RPMI8226 (cell line): ENCODE data around the gene NTNG1.
"Not testable (repeated sequence)": the region's sequence is repeated elsewhere in the genome, so short reads cannot be mapped to it uniquely, and the experiment has no call there.

Source experiments
- DNase-seq: peaks from one replicate; pipeline ENCODE4 v3.0.0-alpha.2; 2015

Gene NTNG1

DNA sequence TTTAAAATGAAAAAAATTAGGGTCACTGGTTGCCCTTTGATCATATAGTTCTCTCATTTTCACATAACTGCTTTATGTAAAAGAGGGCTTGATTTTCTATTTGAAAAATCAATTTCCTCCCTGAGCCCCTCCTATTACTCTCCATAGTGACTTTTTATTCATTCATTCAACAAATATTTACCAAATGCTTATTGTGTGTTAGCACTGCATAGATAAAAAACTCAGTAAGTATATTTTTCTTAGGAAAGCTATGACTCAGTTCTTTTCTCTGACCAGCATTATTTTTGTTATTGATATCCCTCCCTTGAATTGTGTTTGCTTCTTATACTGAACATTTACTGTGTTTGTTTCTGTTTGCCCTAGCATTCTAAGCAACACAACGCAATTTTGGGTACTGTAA lies 59.8 kb downstream of the NTNG1 start:
- no peak for DNase-seq

DNA sequence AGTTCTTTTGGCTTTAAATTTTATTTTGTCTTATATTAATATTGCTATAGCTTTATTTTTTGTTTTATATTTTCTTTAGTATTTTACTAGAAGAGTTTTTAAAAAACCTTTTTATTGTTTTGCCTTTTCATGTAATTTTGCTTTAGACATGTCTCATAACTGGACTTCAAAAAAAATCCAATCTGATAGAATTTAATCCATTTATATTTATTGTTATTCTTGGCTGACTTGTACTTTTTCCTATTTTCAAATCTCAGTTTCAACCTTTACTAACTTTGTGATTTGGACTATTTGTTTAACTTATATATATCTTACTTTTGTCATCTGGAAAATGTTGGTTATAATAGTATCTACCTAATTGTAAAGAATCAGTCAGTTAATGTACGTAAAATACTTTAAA lies 61.2 kb downstream of the NTNG1 start:
- no peak for DNase-seq

DNA sequence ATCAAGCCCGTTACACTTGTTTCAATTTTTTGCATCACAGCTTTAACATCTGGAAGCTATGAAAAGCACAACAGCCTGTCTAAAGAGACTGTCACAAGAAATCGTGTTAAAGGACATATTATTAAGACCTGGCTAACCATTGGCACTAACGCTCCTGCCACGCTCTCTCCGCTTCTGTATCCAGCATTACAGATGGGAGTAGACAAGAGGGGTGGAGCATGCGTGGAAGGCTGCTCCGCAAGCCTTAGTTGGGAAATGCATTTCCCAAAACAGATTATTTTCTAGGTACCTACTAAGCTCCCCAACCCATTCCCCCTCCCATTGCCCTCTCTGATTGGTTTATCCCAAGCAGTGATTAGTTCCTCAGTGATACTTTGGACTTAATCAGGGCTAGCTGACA lies 72.4 kb downstream of the NTNG1 start:
- no peak for DNase-seq

DNA sequence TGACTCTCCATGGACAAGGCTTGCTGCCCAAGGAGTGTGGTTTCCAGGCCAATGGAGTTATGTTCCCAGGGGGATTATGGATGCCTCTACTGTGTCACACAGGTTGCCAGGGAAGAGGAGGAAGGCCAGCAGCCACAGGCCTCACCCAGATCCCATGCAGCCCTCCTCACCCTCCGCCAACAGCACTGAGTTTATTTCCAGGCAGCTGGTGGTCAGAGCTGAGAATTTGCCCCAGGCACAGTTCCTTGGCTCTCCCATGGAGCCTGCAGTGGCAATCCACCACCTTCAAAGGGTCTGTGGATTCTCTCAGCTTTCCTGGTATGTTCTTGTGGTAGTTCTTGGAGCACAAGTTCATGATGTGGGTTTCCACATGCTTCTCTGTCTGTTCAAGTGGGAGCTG lies 79.2 kb downstream of the NTNG1 start:
- DNase-seq, result no peak

DNA sequence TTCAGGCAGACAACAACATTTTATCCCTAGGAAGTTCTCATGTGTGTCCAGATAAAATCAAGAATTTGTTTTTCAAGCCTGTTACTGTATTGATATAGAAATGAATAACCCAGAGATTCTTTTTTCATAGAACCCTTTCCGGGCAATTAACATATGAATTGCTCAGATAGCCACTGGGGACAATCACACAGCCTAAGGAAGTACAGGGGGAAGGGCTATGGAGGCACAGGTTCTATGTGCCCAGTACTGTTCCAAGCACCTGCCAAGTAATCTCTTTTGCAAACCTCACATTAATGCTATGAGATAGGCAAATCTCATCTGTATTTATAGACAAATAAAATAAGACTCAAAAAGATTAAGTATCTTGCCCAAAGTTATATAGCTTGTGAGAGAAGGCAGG lies 84.9 kb downstream of the NTNG1 start:
- no peak for DNase-seq

DNA sequence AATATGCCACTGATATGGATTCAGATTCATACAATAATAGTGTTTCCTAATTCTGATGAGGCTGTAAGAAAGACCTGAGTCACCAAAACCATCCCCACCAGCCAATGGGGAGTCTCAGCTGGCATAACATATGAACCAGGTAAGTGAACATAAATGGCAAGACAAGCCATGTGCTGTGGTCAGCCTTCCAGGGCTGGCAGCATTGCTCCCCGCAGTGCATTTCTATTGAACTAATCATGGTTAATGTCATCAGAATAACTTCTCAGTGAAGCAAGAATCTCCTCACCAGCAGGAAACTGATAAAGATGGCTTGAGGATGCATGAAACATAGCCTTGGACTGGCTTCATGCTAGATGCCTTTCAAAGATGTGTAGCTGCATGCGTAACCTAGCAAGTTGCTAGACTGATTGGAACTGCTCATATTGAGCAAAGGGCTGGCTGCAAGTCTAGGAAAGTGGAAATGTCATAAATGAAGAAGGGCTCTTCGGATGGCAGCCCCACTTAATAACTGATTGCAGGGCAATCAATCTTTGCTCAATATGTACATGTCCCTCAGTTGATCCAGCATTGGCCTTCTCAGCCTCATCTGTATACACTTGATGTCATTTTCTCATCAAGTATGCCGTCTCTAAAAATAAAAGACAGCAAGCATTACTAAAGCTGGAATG lies 88.0 kb downstream of the NTNG1 start:
- DNase-seq, result no peak

DNA sequence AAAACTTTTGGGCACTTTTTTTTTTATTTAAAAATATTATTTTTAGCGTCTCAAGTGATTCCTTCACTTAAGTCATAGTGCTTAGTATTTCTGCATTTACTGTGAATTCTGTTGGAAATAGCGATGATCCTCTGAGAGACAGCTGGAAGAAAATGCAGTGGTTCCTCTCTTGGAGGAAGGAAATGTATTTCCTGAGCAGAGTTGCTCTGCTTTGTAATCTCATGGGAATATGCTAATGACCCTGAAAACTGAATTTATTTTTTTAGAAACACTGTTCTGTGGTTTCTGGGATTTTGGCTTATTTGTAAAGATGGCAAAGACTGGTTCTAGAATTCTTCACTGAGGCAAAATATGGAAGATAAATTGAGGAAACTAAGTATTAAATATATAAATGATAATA lies 88.9 kb downstream of the NTNG1 start:
- no peak for DNase-seq

DNA sequence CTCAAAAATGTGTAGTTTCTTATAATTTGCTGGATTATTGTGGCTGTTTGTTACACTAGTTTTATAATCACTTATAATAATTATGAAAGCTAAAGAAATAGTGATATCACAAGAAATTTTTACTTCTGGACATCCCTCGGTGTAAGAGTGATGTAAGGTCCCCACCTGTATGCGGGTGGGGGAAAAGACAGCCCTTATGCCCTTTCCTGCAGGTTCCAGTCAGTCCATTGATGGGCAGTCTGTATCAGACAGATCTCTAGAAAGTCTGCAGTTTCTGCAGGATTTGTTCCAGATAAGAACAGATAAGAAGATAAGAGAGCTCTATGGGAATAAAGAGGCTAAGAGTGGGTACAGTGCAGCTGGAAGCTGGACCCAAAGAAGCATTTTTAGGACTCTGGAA lies 89.3 kb downstream of the NTNG1 start:
- DNase-seq, result no peak

DNA sequence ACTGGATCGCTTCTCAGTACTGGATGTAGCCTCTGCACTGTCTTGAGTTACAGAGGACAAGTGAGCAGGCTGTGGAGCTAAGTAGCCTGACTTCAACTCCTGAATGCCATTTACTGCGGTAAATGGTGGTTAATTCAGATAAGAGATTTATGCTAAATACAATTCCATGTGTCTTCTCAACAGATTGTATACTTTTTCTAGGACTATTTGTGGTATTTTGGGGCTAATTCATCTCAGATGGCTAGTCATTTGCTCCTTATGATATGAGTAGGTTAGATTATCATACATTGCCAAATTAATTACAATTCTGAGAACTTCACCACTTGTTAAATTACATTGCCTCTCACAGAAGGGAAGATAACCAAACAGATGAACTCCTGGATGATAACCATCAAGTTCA lies 90.5 kb downstream of the NTNG1 start:
- no peak for DNase-seq

DNA sequence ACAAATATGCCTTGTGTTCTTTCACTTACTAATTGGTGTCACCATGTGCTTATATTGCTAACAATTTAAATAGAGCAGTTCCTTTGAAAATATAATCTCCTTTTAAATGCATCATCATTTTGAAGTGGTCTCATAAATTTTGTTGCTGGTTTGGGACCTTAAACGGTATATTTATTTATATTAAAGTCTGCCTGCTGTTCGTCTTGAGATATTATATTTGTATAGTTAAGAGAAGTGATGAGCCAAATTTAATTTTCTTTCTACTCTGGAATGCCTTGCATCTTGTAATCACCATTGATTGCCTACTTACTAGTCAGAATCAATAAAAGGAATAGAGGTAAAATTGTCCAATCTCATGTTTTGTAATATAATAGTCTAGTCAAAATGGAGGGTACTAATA lies 91.6 kb downstream of the NTNG1 start:
- DNase-seq, result no peak

DNA sequence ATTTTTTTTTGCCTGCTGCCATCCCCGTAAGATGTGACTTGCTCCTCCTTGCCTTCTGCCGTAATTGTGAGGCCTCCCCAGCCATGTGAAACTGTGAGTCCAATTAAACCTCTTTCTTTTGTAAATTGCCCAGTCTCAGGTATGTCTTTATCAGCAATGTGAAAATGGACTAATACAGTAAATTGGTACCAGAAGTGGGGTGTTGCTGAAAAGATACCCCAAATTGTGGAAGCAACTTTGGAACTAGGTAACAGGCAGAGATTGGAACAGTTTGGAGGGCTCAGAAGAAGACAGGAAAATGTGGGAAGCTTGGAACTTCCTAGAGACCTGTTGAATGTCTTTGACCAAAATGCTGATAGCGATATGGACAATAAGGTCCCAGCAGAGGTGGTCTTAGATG lies 95.9 kb downstream of the NTNG1 start:
- DNase-seq, result not testable (repeated sequence)

DNA sequence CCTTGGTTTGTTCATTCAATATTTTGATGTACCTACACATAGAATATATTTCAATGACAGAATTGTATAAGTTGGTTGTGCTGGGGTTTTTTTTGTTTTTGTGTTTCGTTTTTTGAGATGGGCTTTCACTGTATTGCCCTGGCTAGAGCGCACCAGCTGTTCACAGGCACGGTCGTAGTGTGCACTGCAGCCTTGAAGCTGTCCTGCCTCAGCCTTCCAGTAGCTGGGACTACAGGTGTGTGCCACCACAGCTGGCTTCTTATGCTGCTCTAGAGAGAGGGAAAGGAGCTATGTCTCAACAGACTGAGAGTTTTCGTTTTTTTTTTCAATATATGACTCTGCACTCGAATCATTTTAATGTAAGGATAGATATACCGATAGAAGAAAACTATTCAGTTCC lies 102.6 kb downstream of the NTNG1 start:
- no peak for DNase-seq

DNA sequence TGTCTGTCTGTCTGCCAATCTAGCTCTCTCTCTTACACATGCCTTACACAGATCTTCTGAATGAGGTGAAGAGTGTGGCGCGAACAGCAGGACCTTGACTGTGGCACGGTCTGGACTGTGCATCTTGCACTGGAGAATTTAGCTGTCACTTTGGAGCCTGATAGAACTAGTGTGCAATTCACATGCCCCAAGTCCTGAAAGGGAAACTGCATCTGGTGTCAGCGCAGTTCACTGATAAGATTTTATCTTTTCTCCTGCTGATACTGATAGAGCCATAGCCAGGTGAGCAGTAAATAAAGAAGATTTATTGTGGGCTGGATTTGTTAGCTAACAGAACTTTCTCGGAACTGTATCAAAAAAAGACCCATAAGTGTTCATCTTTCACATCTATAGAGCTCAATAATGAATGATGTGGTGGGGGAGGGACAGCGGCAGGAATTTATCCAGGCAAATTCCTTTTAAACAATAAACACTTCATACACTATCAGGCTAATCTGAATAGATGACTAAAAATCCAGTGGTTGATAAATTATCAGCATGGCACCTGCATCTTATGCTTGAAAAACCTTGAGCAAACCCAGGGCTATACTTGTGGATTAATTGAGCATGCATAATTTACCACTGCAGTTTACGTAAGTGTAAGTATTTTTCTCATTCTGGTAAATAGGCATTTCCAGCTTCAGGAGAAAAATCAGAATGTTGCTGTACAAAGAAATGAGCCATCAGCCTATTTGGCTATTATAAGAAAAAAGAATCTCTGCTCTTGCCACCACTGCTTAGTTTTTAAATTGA lies 104.1 kb downstream of the NTNG1 start:
- no peak for DNase-seq

DNA sequence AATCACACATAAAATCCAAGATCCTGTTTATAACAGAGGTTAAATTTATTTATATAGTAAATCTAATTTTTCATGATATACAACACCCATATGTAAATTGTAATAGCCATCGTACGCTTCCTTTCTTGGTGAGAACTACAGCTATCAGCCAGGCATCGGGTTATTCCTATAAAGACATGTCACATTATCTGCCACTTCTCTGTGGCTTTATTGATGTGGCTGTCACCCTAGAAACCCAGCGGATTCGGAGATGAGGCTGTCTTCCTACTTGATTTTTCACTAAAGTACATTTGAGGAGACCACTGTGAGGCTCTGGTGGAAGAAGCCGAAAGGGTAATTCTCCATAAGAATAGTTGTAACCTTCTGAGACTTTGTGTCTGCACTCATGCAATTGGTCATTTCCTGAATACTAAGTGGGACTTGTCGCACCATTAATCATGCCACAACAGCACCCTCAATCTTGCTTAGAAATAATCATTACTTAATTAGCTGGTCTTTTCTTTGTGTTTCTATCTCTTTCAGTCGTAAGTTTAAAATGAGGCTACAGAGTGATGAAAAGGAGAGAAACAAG lies 106.0 kb downstream of the NTNG1 start:
- no peak for DNase-seq

DNA sequence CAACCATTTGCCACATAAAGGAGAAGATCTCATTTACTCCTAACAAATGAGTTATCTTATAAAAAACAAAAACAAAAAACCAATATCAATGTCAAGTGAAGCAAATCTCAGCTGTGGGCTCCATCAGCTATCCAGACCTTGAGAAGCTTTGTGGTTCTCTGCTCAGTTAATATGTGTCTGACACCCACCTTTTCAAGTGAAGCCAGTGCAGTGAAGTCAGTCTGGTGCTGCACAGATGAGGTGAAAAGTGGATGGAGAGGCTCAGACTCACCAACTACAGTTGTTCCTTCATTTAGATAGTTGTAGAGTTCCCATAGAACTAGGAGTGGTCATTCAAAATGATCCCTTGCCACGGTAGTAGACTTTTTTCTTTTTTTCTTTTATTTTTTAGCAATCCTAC lies 106.8 kb downstream of the NTNG1 start:
- DNase-seq, result no peak

DNA sequence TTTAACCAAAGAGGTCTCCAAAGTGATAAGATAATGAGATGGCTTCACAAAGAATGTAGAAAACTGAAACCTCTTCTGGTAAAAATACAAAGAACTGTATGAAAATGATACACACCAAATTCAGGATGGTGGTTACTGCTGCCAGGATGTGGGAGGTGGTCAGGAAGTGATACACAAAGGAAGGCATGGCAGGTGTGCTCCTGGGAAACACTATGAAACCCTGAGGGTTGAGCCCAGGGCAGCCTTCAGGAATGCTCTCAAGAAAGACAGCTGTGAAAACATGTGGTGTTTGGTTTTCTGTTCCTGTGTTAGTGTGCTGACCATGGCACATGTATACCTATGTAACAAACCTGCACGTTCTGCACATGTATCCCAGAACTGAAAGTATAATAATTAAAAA lies 109.3 kb downstream of the NTNG1 start:
- DNase-seq, result no peak

DNA sequence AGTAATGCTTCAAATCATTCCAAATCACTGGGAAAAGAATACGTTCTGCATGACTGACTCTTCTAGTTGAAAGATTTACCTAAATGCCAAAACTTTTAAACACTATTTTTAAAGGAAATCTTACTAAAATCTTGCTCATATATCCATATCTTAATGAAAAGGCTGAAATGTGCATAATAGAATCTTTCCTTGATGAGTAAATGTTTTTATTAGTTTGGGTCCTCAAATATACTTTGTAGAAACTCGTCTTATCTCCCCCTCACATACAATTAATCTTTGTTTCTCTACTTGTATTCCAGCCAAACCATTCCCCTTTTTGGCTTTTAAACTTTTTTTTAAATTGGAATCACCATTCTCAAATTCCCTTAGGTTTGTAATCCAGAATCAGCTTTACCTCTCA lies 110.2 kb downstream of the NTNG1 start:
- no peak for DNase-seq

DNA sequence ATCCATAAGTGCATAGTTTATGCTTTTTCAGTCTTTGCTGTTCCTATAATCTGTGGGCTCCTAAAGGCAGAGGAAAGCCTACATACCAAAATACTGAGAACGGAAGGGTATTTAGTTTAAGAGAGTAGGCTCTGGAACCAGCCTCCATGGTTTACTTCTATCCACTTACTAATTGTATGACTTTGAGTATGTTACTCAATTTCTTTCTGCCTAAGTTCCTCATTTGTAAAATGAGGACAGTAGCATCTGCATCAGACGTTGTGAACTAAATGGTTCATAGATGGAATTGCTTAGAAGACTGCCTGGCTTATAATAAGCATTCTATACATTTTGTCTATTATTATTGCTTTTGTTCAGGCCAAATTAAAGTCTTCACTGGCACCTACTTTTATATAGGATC lies 111.0 kb downstream of the NTNG1 start:
- DNase-seq, result no peak

DNA sequence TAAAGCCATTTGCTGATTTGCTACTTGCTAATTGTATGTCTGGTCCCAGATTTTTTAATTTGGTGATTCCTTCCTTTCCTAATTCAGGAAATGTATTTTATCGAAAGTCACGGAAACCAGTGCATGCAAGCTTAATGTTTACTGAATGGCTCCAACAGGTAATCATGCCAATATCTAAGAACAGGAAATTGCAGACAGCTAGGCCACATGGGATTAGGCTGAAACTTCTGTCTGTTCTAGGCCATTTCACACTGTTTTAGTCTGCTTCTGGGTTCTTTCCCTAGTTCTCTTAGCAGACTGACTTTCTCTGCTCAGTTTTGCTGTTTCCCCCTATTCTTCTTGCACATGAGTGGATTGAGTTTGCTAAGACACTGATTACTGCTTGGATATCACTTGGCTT lies 111.4 kb downstream of the NTNG1 start:
- DNase-seq, result no peak

DNA sequence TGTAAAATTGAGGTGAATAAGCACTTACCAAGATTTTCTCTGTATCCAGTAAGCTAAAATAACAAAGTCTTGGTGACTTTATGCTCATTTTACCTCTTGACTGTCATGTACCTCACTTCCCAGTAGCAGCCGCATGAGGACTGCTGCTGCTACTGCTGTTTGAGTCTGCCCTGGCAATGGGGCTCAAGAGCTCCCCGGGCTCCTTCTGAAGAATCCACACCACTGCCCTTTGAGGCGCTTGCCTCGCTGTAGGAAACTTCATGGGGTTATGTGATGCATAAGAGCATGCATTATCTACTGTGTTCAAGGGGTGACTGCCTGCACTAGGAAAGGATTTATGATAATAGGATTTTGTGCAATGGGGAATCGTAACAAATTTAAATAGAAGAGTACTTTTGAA lies 113.5 kb downstream of the NTNG1 start:
- DNase-seq, result no peak

DNA sequence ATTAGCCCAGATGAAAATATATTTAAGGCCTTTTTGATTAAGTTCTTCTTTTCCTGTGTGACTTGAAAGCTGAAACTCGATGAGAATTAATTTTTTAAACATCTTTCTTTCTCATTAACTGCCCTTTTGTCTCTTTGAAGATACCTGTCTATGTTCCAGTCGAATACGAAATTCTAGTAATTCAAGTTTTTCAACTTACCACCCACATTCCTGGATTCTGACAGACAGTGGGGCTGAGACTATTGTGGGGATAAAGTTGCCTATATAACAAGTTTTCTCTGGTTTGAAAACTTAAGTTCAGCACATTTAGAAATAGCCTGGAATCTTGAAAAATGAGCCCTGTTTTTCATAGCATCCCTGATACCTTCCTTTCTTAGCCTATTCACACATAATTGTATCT lies 114.6 kb downstream of the NTNG1 start:
- no peak for DNase-seq

DNA sequence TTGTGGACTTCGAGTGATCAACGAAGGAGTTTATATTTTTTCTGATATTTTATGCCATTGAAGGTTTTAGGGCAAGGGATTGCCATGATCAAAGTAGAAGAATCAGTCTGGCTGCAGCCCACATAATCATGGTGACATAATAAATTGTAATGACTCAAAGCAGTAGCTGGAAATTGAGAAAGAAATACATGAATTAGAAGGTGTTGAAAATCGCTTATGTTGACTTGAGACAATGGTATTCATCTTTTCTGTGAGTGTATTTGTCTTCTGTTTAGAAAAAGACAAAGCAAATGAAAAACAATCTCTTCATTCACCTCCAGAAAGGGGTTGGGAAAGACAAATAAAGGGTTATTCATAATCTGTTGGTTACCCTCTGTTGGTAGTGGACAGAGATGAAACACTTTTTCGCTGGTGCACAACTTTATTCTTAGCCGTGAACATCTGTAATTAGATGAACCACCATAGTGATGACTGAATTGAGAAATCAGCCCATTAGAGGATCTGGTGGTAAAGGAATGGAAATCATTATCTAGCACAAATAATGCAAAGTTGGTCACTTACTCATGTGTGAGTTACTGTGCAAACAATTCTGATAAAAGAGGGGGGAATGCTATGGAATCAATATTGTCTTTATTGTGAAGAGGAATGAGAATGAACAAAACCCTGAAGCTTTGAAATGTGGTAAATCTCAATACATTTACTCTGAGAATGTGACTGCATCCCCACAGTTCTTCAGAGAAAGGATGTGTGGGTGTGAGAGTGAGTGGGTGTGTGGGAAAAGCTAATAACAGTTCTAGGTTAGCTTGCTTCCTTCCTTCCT lies 121.8 kb downstream of the NTNG1 start:
- no peak for DNase-seq

DNA sequence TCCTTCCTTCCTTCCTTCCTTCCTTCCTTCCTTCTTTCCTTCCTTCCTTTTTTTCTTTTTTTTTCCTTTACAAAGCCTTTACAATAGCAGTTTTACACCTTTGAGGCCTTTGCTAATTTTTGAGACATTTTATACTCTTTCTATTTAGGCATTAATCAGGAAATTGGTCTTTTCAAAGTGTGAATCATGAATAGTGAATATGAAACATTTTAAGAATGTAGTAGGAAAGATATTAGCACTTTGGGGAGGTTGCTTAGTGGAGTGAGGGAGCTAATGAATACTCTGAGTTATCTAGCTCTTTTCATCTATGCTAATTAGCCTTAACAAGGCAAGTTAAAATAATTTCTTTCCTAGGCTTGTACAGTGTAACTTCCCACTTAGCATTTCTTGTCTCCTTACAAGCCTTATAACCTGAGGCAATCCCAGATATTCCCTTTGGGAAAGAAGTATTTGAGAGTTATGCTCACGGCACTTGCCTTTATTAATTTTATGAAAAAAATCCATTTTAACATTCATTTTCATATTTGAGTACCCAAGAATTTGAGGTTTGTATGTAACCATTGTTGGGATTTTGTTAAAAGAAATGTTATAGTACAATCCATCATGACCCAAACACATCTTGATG lies 122.6 kb downstream of the NTNG1 start:
- DNase-seq, result no peak
